Activated T-cell treated with anti-CD3 and anti-CD28 coated beads, Interleukin-2, amount 50 U/mL, for 4 hours (primary cell): ENCODE results near the gene PRAMEF6. TPM values are rescaled to one million over a fixed set of nuclear protein-coding genes. Genes with fewer than 3 reads are reported as not detected.
"Not testable (repeated sequence)": the region's sequence is repeated elsewhere in the genome, so short reads cannot be mapped to it uniquely, and the experiment has no call there.

ENCODE experiments used
- ATAC-seq, 2 donors: fragments of 200-7000 bp; cut with Tn5 transposase; one replicate each; pipeline ENCODE4 v1.10.0; 2021
- DNase-seq: peaks from one replicate; pipeline ENCODE4 v3.0.0-alpha.2; 2020
- H3K27me3 Mint-ChIP-seq: one replicate; pipeline ENCODE4 v1.8.0; 2021; ENCODE audit warnings: low read depth, mixed read lengths
- H3K36me3 Mint-ChIP-seq: one replicate; pipeline ENCODE4 v1.8.0; 2022; ENCODE audit warnings: mixed read lengths; ENCODE audit not compliant: insufficient read depth
- H3K4me1 Mint-ChIP-seq: one replicate; pipeline ENCODE4 v1.8.0; 2021; ENCODE audit warnings: low read depth, mixed read lengths
- H3K4me3 Mint-ChIP-seq: one replicate; pipeline ENCODE4 v1.8.0; 2021; ENCODE audit warnings: mild to moderate bottlenecking, moderate library complexity, mixed read lengths
- H3K9me3 Mint-ChIP-seq: one replicate; pipeline ENCODE4 v1.8.0; 2021; ENCODE audit warnings: mixed read lengths
- total RNA-seq, 3 donors: library from RNA; stranded (reverse); gene quantifications; one replicate each; pipeline ENCODE4 v1.2.1, GENCODE V29; 2021

PRAMEF6 gene
- not detected for total RNA-seq

DNA sequence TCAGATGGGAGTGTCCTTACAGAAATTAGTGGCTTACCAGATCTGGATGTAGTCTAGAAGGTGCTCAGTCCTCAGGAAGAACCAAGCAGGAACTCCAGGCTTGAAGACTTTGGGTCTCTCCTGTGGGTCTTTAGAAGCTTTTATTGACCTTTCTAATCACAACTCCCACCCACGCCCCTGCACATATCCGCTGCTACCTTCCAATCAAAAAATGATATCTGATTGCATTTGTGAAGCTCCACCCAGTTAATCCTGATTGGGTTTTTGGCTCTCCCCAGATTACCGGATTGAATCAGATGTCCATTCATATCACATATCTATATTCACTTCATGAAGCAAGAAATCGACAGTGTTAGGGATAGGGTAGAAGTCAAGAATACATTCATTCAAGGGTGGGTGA, at the start of gene PRAMEF6:
PRAMEF6 (minus strand) TSS at position 101 of the 400 bp plus-strand sequence. CDS start 5,062 bp downstream, outside the sequence.
- not testable (repeated sequence) for H3K36me3 Mint-ChIP-seq

DNA sequence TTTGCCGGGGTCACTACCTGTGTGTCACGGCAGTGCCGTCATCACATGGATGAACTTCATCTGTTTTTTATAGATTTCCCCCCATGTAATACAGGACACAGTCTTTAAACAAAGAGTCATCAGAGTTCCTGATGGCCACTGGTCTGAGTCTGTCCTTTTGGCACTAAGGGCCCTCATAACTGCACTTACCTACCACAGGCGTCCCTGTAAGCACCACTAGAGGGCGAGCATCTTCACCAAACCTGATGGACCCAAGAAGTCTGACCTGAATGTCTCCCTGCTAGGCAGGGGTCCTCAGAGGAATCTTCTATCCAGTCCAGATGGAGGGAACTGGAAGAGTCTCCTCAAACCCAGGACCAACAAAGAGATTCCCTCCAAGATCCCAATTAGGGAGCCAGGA, 23.0 kb downstream of the PRAMEF6 start:
- H3K9me3 Mint-ChIP-seq, H3K4me1 Mint-ChIP-seq, ATAC-seq, H3K4me3 Mint-ChIP-seq, H3K36me3 Mint-ChIP-seq, H3K27me3 Mint-ChIP-seq, DNase-seq: not testable (repeated sequence)

More for the DNA sequence above, at the start of gene PRAMEF6:
- H3K4me1 Mint-ChIP-seq, DNase-seq, H3K4me3 Mint-ChIP-seq, ATAC-seq, H3K27me3 Mint-ChIP-seq, H3K9me3 Mint-ChIP-seq: not testable (repeated sequence)

DNA sequence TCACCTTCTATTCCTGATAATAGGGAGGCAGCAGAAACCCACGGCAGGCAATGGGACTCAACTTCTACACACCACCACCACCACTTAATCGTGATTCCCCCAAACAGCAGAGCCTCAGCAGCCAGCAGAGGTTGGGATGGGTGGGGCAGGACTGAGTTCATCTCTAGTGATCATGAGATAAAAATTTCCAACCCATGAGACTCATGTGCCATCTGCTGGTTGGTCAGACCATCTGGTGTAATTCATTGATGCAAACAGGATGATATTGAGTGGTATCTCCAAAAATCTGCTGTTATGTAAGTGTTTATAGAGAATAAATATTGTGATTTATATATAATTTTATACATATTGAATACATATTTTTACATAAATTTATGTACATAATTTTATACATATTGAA, 25.6 kb downstream of the PRAMEF6 start:
- H3K4me1 Mint-ChIP-seq, ATAC-seq, H3K4me3 Mint-ChIP-seq, H3K9me3 Mint-ChIP-seq, H3K27me3 Mint-ChIP-seq, DNase-seq, H3K36me3 Mint-ChIP-seq: not testable (repeated sequence)

DNA sequence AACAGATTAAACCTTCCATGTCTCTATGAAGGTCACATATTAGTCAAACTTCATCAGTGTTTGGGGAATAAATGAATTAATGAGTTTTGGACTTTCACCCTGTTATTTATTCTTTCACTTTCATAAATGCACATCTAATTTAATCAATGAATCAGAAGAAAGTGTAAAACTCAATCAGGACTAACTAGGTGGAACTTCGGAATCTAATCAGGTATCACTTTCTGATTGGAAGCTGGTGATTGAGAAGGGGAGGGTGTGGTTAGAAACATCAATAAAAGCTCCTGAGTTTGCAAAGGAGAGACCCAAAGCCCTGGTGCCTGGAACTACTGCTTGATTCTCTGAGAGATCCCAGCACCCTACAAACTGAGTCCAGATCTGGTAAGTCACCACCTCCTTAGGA, 31.1 kb downstream of the PRAMEF6 start, which contains the start of gene PRAMEF7:
PRAMEF7 (plus strand) TSS at position 301 of the 400 bp plus-strand sequence. CDS start 1,083 bp downstream, outside the sequence.
- H3K36me3 Mint-ChIP-seq, H3K9me3 Mint-ChIP-seq, H3K27me3 Mint-ChIP-seq, ATAC-seq, H3K4me1 Mint-ChIP-seq, H3K4me3 Mint-ChIP-seq, DNase-seq: not testable (repeated sequence)

DNA sequence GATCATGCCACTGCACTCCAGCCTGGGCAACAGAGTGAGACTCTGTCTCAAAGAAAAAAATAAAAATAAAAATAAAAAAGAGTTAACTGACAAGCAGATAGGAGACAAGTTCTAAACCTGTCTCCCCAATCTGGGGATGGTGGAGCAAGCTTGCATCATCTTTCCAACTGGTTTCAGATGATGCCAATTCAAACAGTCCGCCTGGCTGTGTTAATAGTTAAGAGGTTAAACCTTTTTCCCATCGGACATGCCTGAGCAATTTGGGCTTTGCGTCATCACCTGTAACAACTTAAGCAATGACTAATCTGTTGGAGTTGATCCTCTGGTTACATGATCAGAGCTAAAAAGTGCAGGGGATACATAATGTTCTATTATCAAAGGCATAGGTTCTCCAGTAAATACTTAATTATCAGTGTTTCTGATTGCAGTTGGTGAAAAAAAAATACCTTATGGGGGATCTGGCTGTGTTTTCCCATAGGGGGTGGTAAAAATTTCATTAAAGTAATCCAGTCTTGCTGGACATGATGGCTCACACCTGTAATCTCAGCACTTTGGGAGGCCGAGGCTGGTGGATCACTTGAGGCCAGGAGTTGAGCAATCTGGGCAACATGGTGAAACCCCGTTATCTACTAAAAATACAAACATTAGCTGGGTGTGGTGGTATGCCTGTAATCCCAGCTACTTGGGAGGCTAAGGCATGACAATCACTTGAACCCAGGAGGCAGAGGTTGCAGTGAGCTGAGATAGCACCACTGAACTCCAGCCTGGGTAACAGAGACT, 43.4 kb downstream of the PRAMEF6 start:
- not testable (repeated sequence) for H3K36me3 Mint-ChIP-seq, H3K4me3 Mint-ChIP-seq, ATAC-seq, H3K27me3 Mint-ChIP-seq, H3K9me3 Mint-ChIP-seq, H3K4me1 Mint-ChIP-seq, DNase-seq

DNA sequence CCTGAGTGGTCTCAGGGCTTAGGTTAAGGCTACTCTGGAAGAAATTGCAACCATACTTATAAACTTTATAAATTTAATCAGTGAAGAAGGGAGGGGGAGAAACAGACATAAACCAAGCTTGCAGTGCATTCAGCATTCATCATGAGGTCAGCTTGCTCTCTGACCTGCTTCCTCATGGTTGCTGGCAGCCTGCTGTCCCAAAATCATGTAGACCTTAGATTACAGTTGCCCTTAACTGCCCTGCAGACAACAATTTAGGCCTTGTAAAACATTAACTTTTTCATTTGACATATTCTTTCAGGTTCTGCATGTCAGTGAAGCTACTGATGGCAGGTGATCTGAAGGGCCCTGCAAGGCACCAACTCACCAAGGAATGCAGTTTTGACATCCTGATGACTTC, 48.2 kb downstream of the PRAMEF6 start:
- not testable (repeated sequence) for H3K9me3 Mint-ChIP-seq, H3K4me1 Mint-ChIP-seq, H3K36me3 Mint-ChIP-seq, H3K27me3 Mint-ChIP-seq, DNase-seq, H3K4me3 Mint-ChIP-seq, ATAC-seq

DNA sequence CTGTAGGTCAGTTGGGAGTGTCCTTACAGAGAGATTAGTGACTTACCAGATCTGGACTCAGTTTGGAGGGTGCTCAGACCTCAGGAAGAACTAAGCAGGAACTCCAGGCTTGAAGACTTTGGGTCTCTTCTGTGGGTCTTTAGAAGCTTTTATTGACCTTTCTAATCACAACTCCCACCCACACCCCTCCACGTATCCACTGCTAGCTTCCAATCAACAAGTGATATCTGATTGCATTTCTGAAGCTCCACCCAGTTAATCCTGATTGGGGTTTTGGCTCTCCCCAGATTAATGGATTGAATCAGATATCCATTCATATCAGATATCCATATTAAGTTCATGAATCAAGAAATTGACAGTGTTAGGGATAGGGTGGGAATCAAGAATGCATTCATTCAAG, 49.2 kb downstream of the PRAMEF6 start, which contains the start of gene PRAMEF10:
PRAMEF10 (minus strand) TSS at position 101 of the 400 bp plus-strand sequence. CDS start 2,423 bp downstream, outside the sequence.
- not testable (repeated sequence) for H3K36me3 Mint-ChIP-seq, DNase-seq, H3K9me3 Mint-ChIP-seq, H3K27me3 Mint-ChIP-seq, ATAC-seq, H3K4me1 Mint-ChIP-seq, H3K4me3 Mint-ChIP-seq

Other genes with a start within 250 kb of the PRAMEF6 start
- gene AADACL3, start 231.5 kb downstream of the PRAMEF6 start, total RNA-seq, result not detected
- gene CFAP107, start 201.4 kb downstream of the PRAMEF6 start, total RNA-seq, result not detected
- not detected for gene PRAMEF12, start 173.8 kb downstream of the PRAMEF6 start, total RNA-seq
- not detected for gene PRAMEF1, start 156.2 kb downstream of the PRAMEF6 start, total RNA-seq
- gene PRAMEF11, start 116.2 kb downstream of the PRAMEF6 start, total RNA-seq, result not detected
- gene HNRNPCL1, start 98.9 kb downstream of the PRAMEF6 start, total RNA-seq, result not detected
- gene PRAMEF2, start 90.5 kb downstream of the PRAMEF6 start, total RNA-seq, result not detected
- gene PRAMEF4, start 61.4 kb downstream of the PRAMEF6 start, total RNA-seq, result not detected
- gene PRAMEF10, start 49.3 kb downstream of the PRAMEF6 start, total RNA-seq, result not detected
- not detected for gene PRAMEF7, start 31.0 kb downstream of the PRAMEF6 start, total RNA-seq
- not detected for gene PRAMEF27, start 109.0 kb upstream of the PRAMEF6 start, total RNA-seq
- gene HNRNPCL3, start 113.2 kb upstream of the PRAMEF6 start, total RNA-seq, result not detected
- not detected for gene PRAMEF25, start 123.2 kb upstream of the PRAMEF6 start, total RNA-seq
- not detected for gene HNRNPCL2, start 169.3 kb upstream of the PRAMEF6 start, total RNA-seq
- not detected for gene PRAMEF26, start 208.4 kb upstream of the PRAMEF6 start, total RNA-seq
- not detected for gene HNRNPCL4, start 218.1 kb upstream of the PRAMEF6 start, total RNA-seq
- gene PRAMEF9, start 224.3 kb upstream of the PRAMEF6 start, total RNA-seq, result not detected